PC-3 (cell line): ENCODE results near the gene EPM2A. TPM values are rescaled to one million over a fixed set of nuclear protein-coding genes. Genes with fewer than 3 reads are reported as not detected.

Experiments
- ATAC-seq: fragments of 200-7000 bp; cut with Tn5 transposase; 2 replicates; pipeline ENCODE4 v1.9.1; 2020; ENCODE audit warnings: mild to moderate bottlenecking, moderate library complexity
- BruUV-seq: library from RNA; stranded (reverse); fragments of 400-500 nt; replicated peaks from 2 replicates; lab custom pipeline; 2021; lab: Mats Ljungman, UMichigan
- CTCF ChIA-PET: fragments of 300-600 bp; sonication (Branson Sonifier 250); formaldehyde crosslinking; loops from one replicate; lab custom pipeline; 2022; ENCODE audit warnings: antibody characterized with exemption; lab: Charles Lee
- POLR2A ChIA-PET: fragments of 300-600 bp; sonication (Branson Sonifier 250); formaldehyde crosslinking; loops from one replicate; lab custom pipeline; 2022; ENCODE audit warnings: antibody characterized with exemption; ENCODE audit not compliant: unreplicated experiment; lab: Charles Lee
- DNase-seq: peaks from one replicate; pipeline ENCODE4 v3.0.0-alpha.2; 2015
- H2AFZ ChIP-seq: fragments of 300-600 bp; sonication (generic); 2 replicates; pipeline ENCODE4 v1.6.0; 2016; ENCODE audit warnings: antibody characterized with exemption, low read length
- H3F3A ChIP-seq: fragments of 300-600 bp; sonication (generic); one replicate; pipeline ENCODE4 v1.6.0; 2017; ENCODE audit warnings: antibody characterized with exemption, low read length, control low read depth, mild to moderate bottlenecking; ENCODE audit not compliant: unreplicated experiment
- H3K27ac ChIP-seq: fragments of 300-600 bp; sonication (generic); 2 replicates; pipeline ENCODE4 v1.5.1; 2016; ENCODE audit warnings: mild to moderate bottlenecking, low read length
- H3K27me3 ChIP-seq: fragments of 300-600 bp; sonication (generic); 2 replicates; pipeline ENCODE4 v1.6.1; 2016; ENCODE audit warnings: low read length, mixed read lengths
- H3K36me3 ChIP-seq: fragments of 300-600 bp; sonication (generic); 2 replicates; pipeline ENCODE4 v1.6.1; 2016; ENCODE audit warnings: low read depth, mixed run types, low read length, mixed read lengths
- H3K4me1 ChIP-seq: fragments of 300-600 bp; sonication (generic); 2 replicates; pipeline ENCODE4 v1.5.1; 2016; ENCODE audit warnings: low read length; ENCODE audit not compliant: insufficient read depth
- H3K4me2 ChIP-seq: fragments of 300-600 bp; sonication (generic); 2 replicates; pipeline ENCODE4 v1.6.0; 2016; ENCODE audit warnings: low read length
- H3K4me3 ChIP-seq: fragments of 300-600 bp; sonication (generic); 2 replicates; pipeline ENCODE4 v1.5.1; 2016; ENCODE audit warnings: mild to moderate bottlenecking, low read length, mixed read lengths
- H3K79me2 ChIP-seq: fragments of 300-600 bp; sonication (generic); 2 replicates; pipeline ENCODE4 v1.6.1; 2017; ENCODE audit warnings: low read length, mixed read lengths
- H3K9ac ChIP-seq: fragments of 300-600 bp; sonication (generic); 2 replicates; pipeline ENCODE4 v1.6.0; 2016; ENCODE audit warnings: mild to moderate bottlenecking, low read length
- H3K9me2 ChIP-seq: fragments of 300-600 bp; sonication (generic); replicated peaks from 2 replicates; pipeline ENCODE4 v1.6.1; 2016; ENCODE audit warnings: mixed run types, low read length, mixed read lengths
- H3K9me3 ChIP-seq: fragments of 300-600 bp; sonication (generic); 2 replicates; pipeline ENCODE4 v1.6.1; 2016; ENCODE audit warnings: low read length, mixed read lengths
- H4K20me1 ChIP-seq: fragments of 300-600 bp; sonication (generic); 2 replicates; pipeline ENCODE4 v1.6.1; 2016; ENCODE audit warnings: low read length, mixed read lengths
- EZH2 ChIP-seq: fragments of 300-600 bp; sonication (generic); IDR thresholded peaks from one replicate; pipeline ENCODE4 v1.6.1; 2017; ENCODE audit warnings: antibody characterized with exemption, mild to moderate bottlenecking, low read length; ENCODE audit not compliant: unreplicated experiment
- EZH2phosphoT487 ChIP-seq: fragments of 300-600 bp; sonication (generic); IDR thresholded peaks from 2 replicates; pipeline ENCODE4 v1.6.1; 2018; ENCODE audit warnings: mild to moderate bottlenecking, antibody characterized with exemption, low read length, borderline replicate concordance
- intact Hi-C: fragments of 100-400 bp; cut with micrococcal nuclease; formaldehyde crosslinking; loops from 2 replicates; pipeline ENCODE4 v1.9.0; 2023
- total RNA-seq: library from RNA; depleted of rRNA; stranded (reverse); fragments of >200 nt; gene quantifications from 2 replicates; pipeline ENCODE4 v1.2.3, GENCODE V29; 2014
- TF ChIP-seq, protein P1 (sequence below): fragments of 300-600 bp; sonication (generic); conservative IDR thresholded peaks from 2 replicates; pipeline ENCODE4 v1.5.1; 2017; ENCODE audit warnings: antibody characterized with exemption, low read depth, mild to moderate bottlenecking, low read length

EPM2A gene
- total RNA-seq, 1 experiment from 2014 or later, result 2.9 TPM

DNA sequence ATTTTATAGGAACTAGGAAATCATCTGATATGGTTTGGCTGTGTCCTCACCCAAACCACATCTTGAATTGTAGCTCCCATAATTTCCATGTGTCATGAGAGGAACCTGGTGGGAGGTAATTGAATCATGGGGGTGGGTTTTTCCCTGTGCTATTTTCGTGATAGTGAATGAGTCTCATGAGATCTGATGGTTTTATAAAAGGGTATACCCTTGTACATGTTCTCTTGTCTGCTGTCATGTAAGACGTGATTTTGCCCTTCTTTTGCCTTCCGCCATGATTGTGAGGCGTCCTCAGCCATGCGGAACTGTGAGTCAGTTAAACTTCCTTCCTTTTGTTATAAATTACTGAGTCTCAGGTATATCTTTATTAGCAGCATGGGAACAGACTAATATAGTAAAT is 27.9 kb downstream of the EPM2A start:
- no peaks in the 10 kb centered on the region for H3K27me3 ChIP-seq
- POLR2A ChIA-PET, result interaction anchor here (0.7 kb wide), 1 partner anchor 185 kb away, joined by 5 read pairs; no protein-coding TSS in a partner anchor
- H3K4me3 ChIP-seq, result no peak overlapping the region
- intact Hi-C loops, result loop anchor here (10.0 kb wide), 2 partner anchors 177 to 1123 kb away; no protein-coding TSS in a partner anchor
- CTCF ChIA-PET, result no interaction called here
- H2AFZ ChIP-seq, result no peak overlapping the region
- H3K9me2 ChIP-seq, result no peaks in the 10 kb centered on the region
- no peaks in the 10 kb centered on the region for H3F3A ChIP-seq
- H3K9me3 ChIP-seq, result no peaks in the 10 kb centered on the region
- no peak overlapping the region for H3K4me2 ChIP-seq
- DNase-seq (no peak), ATAC-seq (no peak)
- TF ChIP-seq EZH2phosphoT487 (no peak), EZH2 (no peak)
- TF ChIP-seq, protein P1, sequence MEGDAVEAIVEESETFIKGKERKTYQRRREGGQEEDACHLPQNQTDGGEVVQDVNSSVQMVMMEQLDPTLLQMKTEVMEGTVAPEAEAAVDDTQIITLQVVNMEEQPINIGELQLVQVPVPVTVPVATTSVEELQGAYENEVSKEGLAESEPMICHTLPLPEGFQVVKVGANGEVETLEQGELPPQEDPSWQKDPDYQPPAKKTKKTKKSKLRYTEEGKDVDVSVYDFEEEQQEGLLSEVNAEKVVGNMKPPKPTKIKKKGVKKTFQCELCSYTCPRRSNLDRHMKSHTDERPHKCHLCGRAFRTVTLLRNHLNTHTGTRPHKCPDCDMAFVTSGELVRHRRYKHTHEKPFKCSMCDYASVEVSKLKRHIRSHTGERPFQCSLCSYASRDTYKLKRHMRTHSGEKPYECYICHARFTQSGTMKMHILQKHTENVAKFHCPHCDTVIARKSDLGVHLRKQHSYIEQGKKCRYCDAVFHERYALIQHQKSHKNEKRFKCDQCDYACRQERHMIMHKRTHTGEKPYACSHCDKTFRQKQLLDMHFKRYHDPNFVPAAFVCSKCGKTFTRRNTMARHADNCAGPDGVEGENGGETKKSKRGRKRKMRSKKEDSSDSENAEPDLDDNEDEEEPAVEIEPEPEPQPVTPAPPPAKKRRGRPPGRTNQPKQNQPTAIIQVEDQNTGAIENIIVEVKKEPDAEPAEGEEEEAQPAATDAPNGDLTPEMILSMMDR, result no peak
- H3K27ac ChIP-seq, result no peak overlapping the region
- no peak overlapping the region for H3K9ac ChIP-seq
- BruUV-seq, result no TSS peak
- peaks cover 7% of the 10 kb centered on the region for H3K4me1 ChIP-seq
- H4K20me1 ChIP-seq, result no peaks in the 10 kb centered on the region
- no peaks in the 10 kb centered on the region for H3K79me2 ChIP-seq
- no peaks in the 10 kb centered on the region for H3K36me3 ChIP-seq

DNA sequence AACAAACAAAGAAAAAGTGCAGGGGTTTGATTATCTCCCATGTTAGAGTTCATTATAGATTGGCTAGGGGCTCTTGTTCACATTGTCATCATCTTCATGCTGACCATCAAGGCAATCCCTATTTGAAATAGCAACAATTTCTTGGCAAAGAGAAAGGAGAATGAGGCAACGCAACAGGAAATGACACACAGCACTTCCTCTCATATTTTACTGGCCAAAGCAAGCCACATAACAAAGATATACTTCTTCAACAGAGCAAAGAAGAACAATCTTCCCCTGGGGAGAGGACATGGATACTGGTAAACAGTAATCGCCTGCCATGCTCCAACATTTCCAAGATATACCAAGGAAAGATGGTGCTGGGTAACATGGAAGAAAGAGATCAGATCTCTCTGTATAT is 29.8 kb downstream of the EPM2A start:
- Histone ChIP-seq H3K36me3 (no peaks in the 10 kb centered on the region), H3K9me2 (no peaks in the 10 kb centered on the region), H3K4me3 (no peak overlapping the region), H4K20me1 (no peaks in the 10 kb centered on the region), H3K79me2 (no peaks in the 10 kb centered on the region), H3K4me2 (no peak overlapping the region), H3F3A (no peaks in the 10 kb centered on the region), H3K9me3 (no peaks in the 10 kb centered on the region), H3K27ac (no peak overlapping the region), H3K27me3 (no peaks in the 10 kb centered on the region), H3K4me1 (peaks cover 7% of the 10 kb centered on the region), H3K9ac (no peak overlapping the region), H2AFZ (no peak overlapping the region)
- no TSS peak for BruUV-seq
- ChIA-PET POLR2A (no interaction called here), CTCF (no interaction called here)
- intact Hi-C loops, result loop anchor here (10.0 kb wide), 2 partner anchors 179 to 1121 kb away; no protein-coding TSS in a partner anchor
- TF ChIP-seq EZH2 (no peak), EZH2phosphoT487 (no peak)
- TF ChIP-seq, protein P1, result no peak
- ATAC-seq (peak; percentile 27; the same call in 1 of the 2 replicates), DNase-seq (peak; percentile 40)

DNA sequence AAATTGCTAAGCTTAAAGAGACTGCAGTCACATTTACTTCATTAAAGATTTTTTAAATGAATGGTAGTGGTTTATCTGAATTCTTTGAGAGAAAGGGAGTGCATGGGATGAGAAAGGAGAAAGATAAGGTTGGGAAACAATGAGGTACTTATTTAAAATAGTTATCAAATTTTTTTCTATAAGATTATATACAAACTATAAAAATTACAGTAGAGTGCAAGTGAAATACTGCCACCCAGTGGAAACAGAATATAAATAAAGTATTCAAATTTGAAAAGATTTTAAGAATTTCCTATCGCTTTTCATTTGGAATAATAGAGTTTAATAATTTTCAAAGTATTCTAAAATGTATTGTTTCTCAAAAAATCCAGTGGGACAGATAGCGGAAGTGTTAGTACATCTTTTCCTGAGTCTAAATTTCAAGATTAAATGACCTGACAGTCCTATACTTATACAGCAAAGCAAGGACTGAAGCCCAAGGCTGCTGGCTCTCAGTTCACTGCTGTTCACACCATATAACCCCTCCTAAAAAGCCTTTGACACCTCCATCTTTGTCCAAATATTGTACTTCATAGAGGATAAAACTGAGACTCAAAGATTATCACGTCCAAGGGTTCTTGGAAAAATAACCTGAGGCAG is 31.1 kb downstream of the EPM2A start:
- POLR2A ChIA-PET, result no interaction called here
- no peaks in the 10 kb centered on the region for H3K27me3 ChIP-seq
- BruUV-seq, result no TSS peak
- H3K27ac ChIP-seq, result no peak overlapping the region
- H3K9me2 ChIP-seq, result no peaks in the 10 kb centered on the region
- peaks cover 18% of the 10 kb centered on the region for H3K4me1 ChIP-seq
- H3K4me3 ChIP-seq, result no peak overlapping the region
- no peak overlapping the region for H3K4me2 ChIP-seq
- H2AFZ ChIP-seq, result no peak overlapping the region
- no peak for TF ChIP-seq EZH2phosphoT487
- TF ChIP-seq, protein P1, result peak; percentile 52
- H3F3A ChIP-seq, result no peaks in the 10 kb centered on the region
- CTCF ChIA-PET, result interaction anchor here (0.5 to 0.7 kb wide), 3 partner anchors 69 to 951 kb away, joined by 3 to 7 read pairs (median 3); no protein-coding TSS in a partner anchor
- DNase-seq, result peak; percentile 45
- no peaks in the 10 kb centered on the region for H3K79me2 ChIP-seq
- no peak overlapping the region for H3K9ac ChIP-seq
- H3K36me3 ChIP-seq, result no peaks in the 10 kb centered on the region
- ATAC-seq, result no peak
- no peaks in the 10 kb centered on the region for H3K9me3 ChIP-seq
- intact Hi-C loops, result loop anchor here (1.0 to 10.0 kb wide), 3 partner anchors 70 to 1119 kb away; no protein-coding TSS in a partner anchor
- H4K20me1 ChIP-seq, result no peaks in the 10 kb centered on the region
